ENCODE data around the gene KIF18B. TPM values are rescaled to one million over a fixed set of nuclear protein-coding genes. Genes with fewer than 3 reads are reported as not detected.

KIF18B gene
- polyA plus RNA-seq, 2 of the 4 experiments (the other 2 are of a cell fraction): 19.6 to 41.7 TPM

- TF ChIP-seq TP53 (CRISPR knock-in tag; IDR thresholded peaks at IDR 0.05) (peak; percentile 90), JUNB (IDR thresholded peaks at IDR 0.05) (no peak; the same call in 1 of the 2 replicates), ZSCAN20 (CRISPR knock-in tag; IDR thresholded peaks at IDR 0.05) (no peak), EHMT2 (IDR thresholded peaks at IDR 0.05; ENCODE audit: low read depth) (no peak), JUN (IDR thresholded peaks at IDR 0.05) (peak; percentile 95 to 98), ELK1 (IDR thresholded peaks at IDR 0.05; ENCODE audit: low read depth, low read length) (no peak), RARB (CRISPR knock-in tag; IDR thresholded peaks at IDR 0.05) (no peak), EP300 (IDR thresholded peaks at IDR 0.05) (peak in 1 of 2 experiments; percentile 25; a peak in 1 of 5 replicates), HOXB13 (CRISPR knock-in tag; IDR thresholded peaks at IDR 0.05; ENCODE audit: low read depth) (peak; percentile 53; the same call in 1 of the 2 replicates), FOXS1 (CRISPR knock-in tag; IDR thresholded peaks at IDR 0.05) (no peak), PHF8 (IDR thresholded peaks at IDR 0.05; ENCODE audit: borderline replicate concordance, low read depth) (peak; percentile 96), USF2 (IDR thresholded peaks at IDR 0.05) (peak; percentile 97), RAD21 (conservative IDR thresholded peaks at IDR 0.05 in 1 of 2, IDR thresholded peaks at IDR 0.05 in 1 of 2) (peak in 1 of 2 experiments; percentile 18; a peak in 2 of 5 replicates), CBX8 (IDR thresholded peaks at IDR 0.05) (no peak), HDAC2 (IDR thresholded peaks at IDR 0.05) (no peak), HOXB5 (CRISPR knock-in tag; IDR thresholded peaks at IDR 0.05) (peak; percentile 79; the same call in 1 of the 2 replicates), FOSL2 (IDR thresholded peaks at IDR 0.05) (no peak), FOSL2 (CRISPR knock-in tag; IDR thresholded peaks at IDR 0.05) (no peak; the same call in 1 of the 2 replicates), RCOR1 (IDR thresholded peaks at IDR 0.05; ENCODE audit: low read depth, low read length) (0 out of 2 replicates have a peak, but pooled peaks have one; percentile 15)
Measured at GRCh38 chr17:44899074-44899782, 48.3 kb downstream of the KIF18B start, which contains the start of gene EFTUD2 (continued).

GRCh38 chr17:44898768-44899073 lies 48.9 kb downstream of the KIF18B start:
- Histone ChIP-seq H3K9me3 (no peaks in the 10 kb centered on the region), H3K27ac (peak overlapping the region; percentile 87 to 96), H3K4me1 (peaks cover 37% of the 10 kb centered on the region), H3K4me2 (peak overlapping the region; percentile 85), H3K4me3 (peak overlapping the region; percentile 65)
- CTCF ChIA-PET: interaction anchor here (0.8 to 18.5 kb wide), 12 partner anchors 9 to 201 kb away, joined by 3 to 223 read pairs (median 5); partner anchors contain the start of gene GFAP
- WGBS (ENCODE audit: missing lambda C conversion rate): under 1% methylated on average over 7 of the region's 7 CpGs
- no peak for ATAC-seq
- POLR2A ChIA-PET: interaction anchor here (1.0 to 4.7 kb wide), 8 partner anchors 9 to 163 kb away, joined by 3 to 18 read pairs (median 5); partner anchors contain the start of gene NMT1
- DNase-seq (ENCODE audit: low read depth in 1 of 2, low spot score in 1 of 2): peak in 1 of 2 experiments; percentile 54
- FAIRE-seq: peak; percentile 76
- TF ChIP-seq MAX (IDR thresholded peaks at IDR 0.05) (no peak), HES2 (IDR thresholded peaks at IDR 0.05) (no peak), FOSB (CRISPR knock-in tag; IDR thresholded peaks at IDR 0.05) (no peak), MAZ (IDR thresholded peaks at IDR 0.05; ENCODE audit: borderline replicate concordance, low read depth, low read length) (no peak), ESRRA (IDR thresholded peaks at IDR 0.05; ENCODE audit: borderline replicate concordance, low read length) (no peak), CTCF (IDR thresholded peaks at IDR 0.05) (no peak), CHD2 (IDR thresholded peaks at IDR 0.05; ENCODE audit: low read length, partially characterized antibody) (no peak), MAFK (IDR thresholded peaks at IDR 0.05; ENCODE audit: partially characterized antibody) (no peak), HDAC2 (IDR thresholded peaks at IDR 0.05) (no peak), CEBPB (IDR thresholded peaks at IDR 0.05) (no peak), ELK1 (IDR thresholded peaks at IDR 0.05; ENCODE audit: low read depth, low read length) (no peak), KDM5A (IDR thresholded peaks at IDR 0.05) (no peak), BCL3 (IDR thresholded peaks at IDR 0.05) (no peak), E2F6 (IDR thresholded peaks at IDR 0.05; ENCODE audit: borderline replicate concordance, low read depth) (no peak), HOXB13 (CRISPR knock-in tag; IDR thresholded peaks at IDR 0.05; ENCODE audit: low read depth) (no peak), PHF8 (IDR thresholded peaks at IDR 0.05; ENCODE audit: borderline replicate concordance, low read depth) (no peak)
